Activated CD8-positive, alpha-beta memory T cell treated with anti-CD3 and anti-CD28 coated beads, Interleukin-2, amount 50 U/mL, for 4 hours (primary cell): Measurements from ENCODE around the gene TXNDC15.

Experiments
- DNase-seq: peaks from one replicate; pipeline ENCODE4 v3.0.0-alpha.2; 2020

TXNDC15 gene

DNA sequence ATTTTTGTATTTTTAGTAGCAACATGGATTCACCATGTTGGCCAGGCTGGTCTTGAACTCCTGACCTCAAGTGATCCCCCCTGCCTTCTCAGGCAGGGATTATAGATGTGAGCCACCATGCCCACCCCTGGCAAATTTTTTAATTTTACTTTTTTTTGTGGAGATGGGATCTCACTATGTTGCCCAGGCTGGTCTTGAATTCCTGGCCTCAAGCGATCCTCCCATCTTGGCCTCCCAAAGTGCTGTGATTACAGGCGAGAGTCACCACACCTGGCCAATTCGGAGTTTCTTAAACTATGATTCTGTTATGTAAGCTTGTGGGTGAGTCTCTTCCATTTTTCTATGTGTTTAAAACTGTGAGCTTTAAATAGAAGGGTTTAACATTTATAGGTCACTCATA lies 58.3 kb downstream of the TXNDC15 start:
- DNase-seq: no peak

- DNase-seq: no peak
These were observed 60.0 kb downstream of the TXNDC15 start for GRCh38 chr5:134934202-134934601.

- no peak for DNase-seq
These were observed 61.8 kb downstream of the TXNDC15 start for GRCh38 chr5:134935711-134936602.

- no peak for DNase-seq
These were observed 63.4 kb downstream of the TXNDC15 start for GRCh38 chr5:134937526-134937925.

- DNase-seq: no peak
These were observed 63.9 kb downstream of the TXNDC15 start for GRCh38 chr5:134938030-134938429.

- no peak for DNase-seq
These were observed 65.3 kb downstream of the TXNDC15 start for GRCh38 chr5:134939500-134939899.

DNA sequence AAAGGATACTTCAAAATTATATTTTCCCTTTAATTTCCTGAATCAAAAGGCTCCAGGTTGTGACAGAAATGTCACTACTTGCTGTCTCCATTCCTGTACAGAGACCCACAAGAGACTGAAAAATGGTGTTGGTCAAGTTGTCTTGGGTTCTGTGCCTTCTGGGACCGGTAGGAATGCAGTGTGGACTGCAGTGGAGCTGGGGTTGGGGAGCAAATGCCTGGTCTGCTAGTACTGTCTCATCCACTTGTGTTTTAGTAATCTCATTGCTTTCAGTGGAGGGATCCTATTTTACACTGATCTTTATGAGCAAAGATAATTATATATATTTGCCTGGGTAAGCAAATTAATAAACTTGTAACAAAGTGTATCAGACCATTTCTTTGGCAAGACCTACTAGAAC lies 69.4 kb downstream of the TXNDC15 start:
- no peak for DNase-seq

GRCh38 chr5:134944630-134945029 lies 70.5 kb downstream of the TXNDC15 start:
- no peak for DNase-seq

- no peak for DNase-seq
These were observed 70.9 kb downstream of the TXNDC15 start for GRCh38 chr5:134945041-134945440.

- no peak for DNase-seq
These were observed 74.7 kb downstream of the TXNDC15 start for GRCh38 chr5:134948911-134949310.

GRCh38 chr5:134949316-134949715 lies 75.1 kb downstream of the TXNDC15 start:
- DNase-seq: no peak
